Gastroesophageal sphincter (tissue), 3 donors: ENCODE results near the gene FZR1.

Experiments
- CTCF ChIP-seq, 4 experiments: fragments of 200-600 bp in 2 of 4; fragments of 450-650 bp in 2 of 4; sonication (generic) in 1 of 4; IDR thresholded peaks; one replicate each; pipeline ENCODE4 v1.5.1; 2017 to 2019; ENCODE audit warnings: antibody characterized with exemption in 4 of 4, mild to moderate bottlenecking in 2 of 4, moderate library complexity in 2 of 4
- POLR2AphosphoS5 ChIP-seq: sonication (generic); formaldehyde crosslinking; IDR thresholded peaks from one replicate; pipeline ENCODE4 v1.6.1; 2017; ENCODE audit warnings: antibody characterized with exemption

GRCh38 chr19:3520166-3521103, 14.3 kb downstream of the FZR1 start:
- TF ChIP-seq CTCF (IDR thresholded peaks at IDR 0.05) (no peak), POLR2AphosphoS5 (no peak)
